ENCODE data around the gene C15orf62.

The C15orf62 gene

DNA sequence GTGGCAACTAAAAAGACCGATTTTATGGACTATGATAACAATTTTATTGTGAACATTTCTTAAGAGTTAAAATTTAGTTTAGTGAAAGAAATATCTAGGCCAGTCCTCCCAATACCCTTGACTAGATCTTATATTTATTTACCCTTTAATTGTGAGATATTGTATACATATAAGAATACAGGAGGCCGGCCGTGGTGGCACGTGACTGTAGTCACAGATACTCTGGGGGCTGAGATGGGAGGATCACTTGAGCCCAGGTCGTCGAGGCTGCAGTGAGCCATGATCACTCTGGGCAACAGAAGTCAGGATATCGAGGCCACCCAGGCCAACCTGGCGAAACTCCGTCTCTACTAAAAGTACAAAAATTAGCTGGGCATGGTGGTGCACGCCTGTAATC, 14.0 kb upstream of the C15orf62 start:
- no peak for DNase-seq (ENCODE audit: low spot score)

GRCh38 chr15:40756938-40757337, 12.8 kb upstream of the C15orf62 start:
- no peak for DNase-seq (ENCODE audit: low spot score)

DNA sequence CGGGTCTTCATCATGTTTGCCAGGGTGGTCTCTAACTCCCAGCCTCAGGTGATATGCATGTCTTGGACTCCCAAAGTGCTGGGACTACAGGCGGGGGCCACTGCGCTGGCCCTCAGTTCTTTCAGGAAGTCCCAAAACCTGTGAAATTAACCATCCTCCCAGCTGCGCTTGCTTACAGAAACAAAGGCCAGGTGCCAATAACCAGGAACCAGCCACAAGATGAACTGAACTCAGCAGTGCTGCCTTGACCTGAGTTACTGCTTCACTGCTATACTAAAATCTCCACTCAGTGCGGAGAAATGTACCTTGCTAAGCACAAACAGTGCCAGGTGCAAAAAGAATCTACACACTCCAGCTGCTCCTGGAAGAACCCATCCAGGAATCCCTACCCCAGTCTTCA, 9.8 kb upstream of the C15orf62 start:
- no peak for DNase-seq (ENCODE audit: low spot score)

DNA sequence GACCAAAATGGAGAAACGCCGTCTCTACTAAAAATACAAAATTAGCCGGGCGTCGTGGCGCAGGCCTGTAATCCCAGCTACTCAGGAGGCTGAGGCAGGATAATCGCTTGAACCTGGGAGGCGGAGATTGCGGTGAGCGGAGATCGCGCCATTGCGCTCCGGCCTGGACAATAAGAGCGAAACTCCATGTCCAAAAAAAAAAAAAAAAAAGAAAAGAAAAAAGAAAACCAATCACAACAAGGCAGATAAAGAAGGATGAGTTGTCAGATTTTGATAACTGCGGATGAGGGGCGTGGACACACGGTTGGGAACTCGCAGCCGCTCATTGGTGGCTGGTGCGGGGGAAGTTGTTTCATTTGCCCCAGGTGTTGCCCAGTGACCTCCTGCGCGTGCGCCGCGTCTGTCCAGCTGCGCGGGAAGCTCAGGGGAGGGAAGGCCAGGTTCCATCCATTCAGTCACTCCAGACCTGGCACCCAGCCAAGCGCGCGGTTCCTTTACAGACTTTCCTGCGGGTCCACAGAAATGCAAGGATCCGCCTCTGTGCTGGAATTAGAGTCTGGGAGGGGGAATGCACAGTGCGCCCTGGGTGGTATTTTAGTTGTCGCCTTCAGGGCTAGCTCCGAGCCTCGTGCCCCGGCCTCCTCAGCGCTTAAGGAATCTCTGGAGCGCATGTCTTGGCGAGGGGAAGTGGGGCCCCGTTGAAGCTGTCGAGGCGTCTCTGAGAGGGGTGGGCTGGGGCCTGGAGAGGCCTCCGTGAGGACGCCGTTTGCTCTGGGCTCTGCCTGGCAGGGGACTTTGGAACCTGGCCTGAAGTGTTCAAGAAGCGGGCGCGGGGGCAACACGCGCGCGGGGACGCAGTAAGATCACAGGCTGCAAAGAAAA, 6.6 kb upstream of the C15orf62 start:
- DNase-seq (ENCODE audit: low spot score): peak; percentile 85

- peak; percentile 84 for DNase-seq (ENCODE audit: low spot score)
Observed at GRCh38 chr15:40763801-40764628, 5.8 kb upstream of the C15orf62 start, which contains the start of gene GCHFR. GCHFR (plus strand) TSS chr15:40764068; CDS start chr15:40764181, 113 bp downstream.

- DNase-seq (ENCODE audit: low spot score): no peak
Observed at GRCh38 chr15:40764629-40765103, 5.1 kb upstream of the C15orf62 start.

- DNase-seq (ENCODE audit: low spot score): no peak
Observed at GRCh38 chr15:40766194-40766815, 3.5 kb upstream of the C15orf62 start.

- no peak for DNase-seq (ENCODE audit: low spot score)
Observed at GRCh38 chr15:40766906-40767837, 2.6 kb upstream of the C15orf62 start.

- no peak for DNase-seq (ENCODE audit: low spot score)
Observed at GRCh38 chr15:40767838-40768500, 1.8 kb upstream of the C15orf62 start.

GRCh38 chr15:40768521-40769273, 1.1 kb upstream of the C15orf62 start:
- DNase-seq (ENCODE audit: low spot score): no peak

- DNase-seq (ENCODE audit: low spot score): no peak
Observed at GRCh38 chr15:40770147-40770721, 454 bp downstream of the C15orf62 start.

DNA sequence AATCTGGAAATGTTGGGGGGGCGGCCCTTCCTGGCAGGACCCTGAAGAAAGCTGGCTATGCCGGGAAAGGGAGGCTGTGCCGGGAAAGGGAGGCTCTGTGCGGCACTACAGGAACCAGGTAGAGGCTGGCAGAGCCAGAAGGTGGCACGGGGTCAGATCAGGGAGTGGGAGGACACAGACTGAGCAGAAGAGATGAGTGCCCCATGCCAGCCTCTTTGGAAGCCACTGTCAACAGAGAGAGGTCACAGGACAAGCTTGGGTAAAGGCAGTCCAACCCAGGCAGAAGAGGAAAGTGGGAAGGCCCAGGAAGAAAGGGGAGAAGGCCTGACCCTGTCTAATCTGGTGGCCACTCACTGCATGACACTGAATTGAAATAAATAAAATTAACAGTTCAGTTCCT, 1.5 kb downstream of the C15orf62 start:
- DNase-seq (ENCODE audit: low spot score): no peak

DNA sequence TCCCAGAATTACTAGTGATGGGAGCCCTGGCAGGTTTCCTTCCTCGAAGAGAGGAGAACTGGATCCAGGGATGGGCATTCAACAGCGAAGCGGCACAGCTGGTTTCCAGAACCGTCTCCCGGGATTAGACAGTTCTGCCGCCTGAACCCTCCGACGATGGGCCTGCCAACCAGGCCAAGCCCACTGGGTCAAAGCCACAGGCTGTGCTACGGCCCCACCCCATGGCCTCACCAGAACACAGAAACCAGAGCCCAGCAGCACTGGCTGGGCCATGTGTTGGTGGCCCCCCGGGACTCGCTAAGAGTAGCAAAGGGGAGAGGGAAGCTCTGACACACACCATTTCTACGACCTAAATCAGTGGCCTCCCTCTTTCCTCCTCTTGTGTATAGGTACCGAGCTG, 2.2 kb downstream of the C15orf62 start:
- no peak for DNase-seq (ENCODE audit: low spot score)

DNA sequence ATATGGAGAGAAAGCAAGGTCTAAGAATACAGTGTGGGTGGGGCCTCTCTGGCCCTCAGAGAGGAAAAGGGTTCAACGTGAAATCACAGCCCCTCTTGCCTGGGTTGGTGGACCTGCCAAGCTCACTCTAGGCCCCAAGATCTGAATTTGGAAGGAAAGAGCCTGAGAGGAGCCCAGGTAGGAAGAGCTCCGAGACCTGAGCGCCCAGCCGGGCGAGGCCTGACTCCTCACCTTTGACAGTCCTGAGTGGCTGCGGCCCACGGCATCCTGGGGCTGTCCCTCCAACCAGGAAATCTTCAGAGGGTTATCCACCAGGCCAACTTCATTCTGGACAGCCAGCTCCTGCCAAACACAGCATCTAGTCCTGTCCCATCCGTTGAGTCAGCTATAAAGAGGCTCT, 3.7 kb downstream of the C15orf62 start:
- no peak for DNase-seq (ENCODE audit: low spot score)

DNA sequence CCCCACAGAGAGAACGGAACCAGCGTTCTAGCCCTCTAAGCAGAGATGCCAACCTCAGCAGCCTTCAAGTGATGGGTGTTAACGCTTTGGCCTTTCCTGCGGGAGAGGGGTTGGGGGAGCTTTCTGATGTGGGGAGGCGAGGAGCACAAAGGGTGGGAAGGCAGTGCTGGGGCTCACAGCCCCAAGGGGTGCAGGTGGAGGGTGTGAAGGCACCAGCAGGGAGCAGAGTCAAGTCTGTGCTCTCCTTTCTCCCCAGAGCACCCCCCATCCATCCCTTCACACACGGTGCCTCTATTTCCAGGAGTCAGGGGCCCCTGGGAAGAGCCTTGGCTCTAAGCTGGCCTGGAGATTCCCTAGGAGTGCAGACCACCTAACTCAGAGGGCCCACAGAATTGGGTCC, 4.1 kb downstream of the C15orf62 start:
- no peak for DNase-seq (ENCODE audit: low spot score)

GRCh38 chr15:40775007-40775406, 5.2 kb downstream of the C15orf62 start:
- DNase-seq (ENCODE audit: low spot score): no peak

GRCh38 chr15:40775740-40776536, 6.2 kb downstream of the C15orf62 start:
- DNase-seq (ENCODE audit: low spot score): no peak

- no peak for DNase-seq (ENCODE audit: low spot score)
Observed at GRCh38 chr15:40776537-40777141, 6.9 kb downstream of the C15orf62 start.
